ENCODE results near the gene PSME3IP1.

Gene PSME3IP1

GRCh38 chr16:57213462-57213861 is 27.6 kb upstream of the PSME3IP1 start:
- H4K20me1 ChIP-seq (ENCODE audit: insufficient read depth, low read length) = no peaks in the 10 kb centered on the region
- H3K9me3 ChIP-seq (ENCODE audit: insufficient read depth, low read length) = peaks cover 16% of the 10 kb centered on the region; the same call in 1 of the 2 replicates
- H3K4me3 ChIP-seq (ENCODE audit: low read length) = no peak overlapping the region
- H3K4me2 ChIP-seq (ENCODE audit: low read length) = no peak overlapping the region
- no peak overlapping the region for H3K27ac ChIP-seq (ENCODE audit: low read length)
- H3K9ac ChIP-seq (ENCODE audit: low read length) = no peak overlapping the region
- no peaks in the 10 kb centered on the region for H3K27me3 ChIP-seq (ENCODE audit: low read depth, low read length)
- H3K36me3 ChIP-seq (replicated peaks; ENCODE audit: low read depth, low read length) = peaks cover 73% of the 10 kb centered on the region
- no peaks in the 10 kb centered on the region for H3K4me1 ChIP-seq (ENCODE audit: low read length)
- TF ChIP-seq EZH2phosphoT487 (IDR thresholded peaks at IDR 0.05; ENCODE audit: low read depth) (no peak), CTCF (IDR thresholded peaks at IDR 0.05; ENCODE audit: low read depth, low read length) (no peak)
- no peak overlapping the region for H2AFZ ChIP-seq (ENCODE audit: low read depth, low read length)
- H3K79me2 ChIP-seq (ENCODE audit: low read length) = no peaks in the 10 kb centered on the region

- Histone ChIP-seq H3K9me3 (ENCODE audit: insufficient read depth, low read length) (no peaks in the 10 kb centered on the region), H3K4me2 (ENCODE audit: low read length) (no peak overlapping the region), H3K27ac (ENCODE audit: low read length) (no peak overlapping the region), H3K4me1 (ENCODE audit: low read length) (no peaks in the 10 kb centered on the region), H3K4me3 (ENCODE audit: low read length) (no peak overlapping the region), H3K79me2 (ENCODE audit: low read length) (no peaks in the 10 kb centered on the region), H3K36me3 (replicated peaks; ENCODE audit: low read depth, low read length) (peaks cover 52% of the 10 kb centered on the region), H3K9ac (ENCODE audit: low read length) (no peak overlapping the region), H3K27me3 (ENCODE audit: low read depth, low read length) (no peaks in the 10 kb centered on the region), H4K20me1 (ENCODE audit: insufficient read depth, low read length) (no peaks in the 10 kb centered on the region), H2AFZ (ENCODE audit: low read depth, low read length) (no peak overlapping the region)
- TF ChIP-seq EZH2phosphoT487 (IDR thresholded peaks at IDR 0.05; ENCODE audit: low read depth) = no peak
- no peak for TF ChIP-seq CTCF (IDR thresholded peaks at IDR 0.05; ENCODE audit: low read depth, low read length)
Measured at GRCh38 chr16:57209780-57210179, 23.9 kb upstream of the PSME3IP1 start.

GRCh38 chr16:57208926-57209325 is 23.1 kb upstream of the PSME3IP1 start:
- Histone ChIP-seq H3K4me2 (ENCODE audit: low read length) (no peak overlapping the region), H3K9me3 (ENCODE audit: insufficient read depth, low read length) (no peaks in the 10 kb centered on the region), H3K4me3 (ENCODE audit: low read length) (no peak overlapping the region), H2AFZ (ENCODE audit: low read depth, low read length) (no peak overlapping the region), H3K4me1 (ENCODE audit: low read length) (no peaks in the 10 kb centered on the region), H4K20me1 (ENCODE audit: insufficient read depth, low read length) (no peaks in the 10 kb centered on the region), H3K27ac (ENCODE audit: low read length) (no peak overlapping the region), H3K27me3 (ENCODE audit: low read depth, low read length) (no peaks in the 10 kb centered on the region), H3K36me3 (replicated peaks; ENCODE audit: low read depth, low read length) (peaks cover 49% of the 10 kb centered on the region), H3K79me2 (ENCODE audit: low read length) (no peaks in the 10 kb centered on the region), H3K9ac (ENCODE audit: low read length) (no peak overlapping the region)
- no peak for TF ChIP-seq CTCF (IDR thresholded peaks at IDR 0.05; ENCODE audit: low read depth, low read length)
- TF ChIP-seq EZH2phosphoT487 (IDR thresholded peaks at IDR 0.05; ENCODE audit: low read depth) = no peak

- Histone ChIP-seq H3K27me3 (ENCODE audit: low read depth, low read length) (no peaks in the 10 kb centered on the region), H3K4me1 (ENCODE audit: low read length) (no peaks in the 10 kb centered on the region), H3K79me2 (ENCODE audit: low read length) (no peaks in the 10 kb centered on the region), H3K9me3 (ENCODE audit: insufficient read depth, low read length) (no peaks in the 10 kb centered on the region), H3K4me2 (ENCODE audit: low read length) (no peak overlapping the region), H3K27ac (ENCODE audit: low read length) (no peak overlapping the region), H2AFZ (ENCODE audit: low read depth, low read length) (no peak overlapping the region), H3K9ac (ENCODE audit: low read length) (no peak overlapping the region), H3K36me3 (replicated peaks; ENCODE audit: low read depth, low read length) (peaks cover 27% of the 10 kb centered on the region), H4K20me1 (ENCODE audit: insufficient read depth, low read length) (no peaks in the 10 kb centered on the region), H3K4me3 (ENCODE audit: low read length) (no peak overlapping the region)
- TF ChIP-seq EZH2phosphoT487 (IDR thresholded peaks at IDR 0.05; ENCODE audit: low read depth) (no peak), CTCF (IDR thresholded peaks at IDR 0.05; ENCODE audit: low read depth, low read length) (no peak)
Measured at GRCh38 chr16:57204675-57205074, 18.8 kb upstream of the PSME3IP1 start.

Data from OCI-LY3 (cell line).